Skin epidermis (tissue), 12 donors: ENCODE measurements around the gene AARS2.
A peak's percentile ranks its signal among the peaks of the same experiment; 100 is the strongest.
"Not testable (repeated sequence)": the region's sequence is repeated elsewhere in the genome, so short reads cannot be mapped to it uniquely, and the experiment has no call there.

ENCODE experiments used
- H3K27ac ChIP-seq, 21 experiments: fragments of 200-600 bp; sonication (generic) in 11 of 21; one replicate each; pipeline ENCODE4 v1.5.0; 2020; ENCODE audit warnings: mild to moderate bottlenecking in 3 of 21, inconsistent platforms in 2 of 21, moderate library complexity in 2 of 21
- H3K4me3 ChIP-seq, 7 experiments: fragments of 200-600 bp; sonication (generic) in 2 of 7; one replicate each; pipeline ENCODE4 v1.5.0; 2020; ENCODE audit warnings: inconsistent platforms in 2 of 7, mild to moderate bottlenecking in 2 of 7, moderate library complexity in 1 of 7

The AARS2 gene

DNA sequence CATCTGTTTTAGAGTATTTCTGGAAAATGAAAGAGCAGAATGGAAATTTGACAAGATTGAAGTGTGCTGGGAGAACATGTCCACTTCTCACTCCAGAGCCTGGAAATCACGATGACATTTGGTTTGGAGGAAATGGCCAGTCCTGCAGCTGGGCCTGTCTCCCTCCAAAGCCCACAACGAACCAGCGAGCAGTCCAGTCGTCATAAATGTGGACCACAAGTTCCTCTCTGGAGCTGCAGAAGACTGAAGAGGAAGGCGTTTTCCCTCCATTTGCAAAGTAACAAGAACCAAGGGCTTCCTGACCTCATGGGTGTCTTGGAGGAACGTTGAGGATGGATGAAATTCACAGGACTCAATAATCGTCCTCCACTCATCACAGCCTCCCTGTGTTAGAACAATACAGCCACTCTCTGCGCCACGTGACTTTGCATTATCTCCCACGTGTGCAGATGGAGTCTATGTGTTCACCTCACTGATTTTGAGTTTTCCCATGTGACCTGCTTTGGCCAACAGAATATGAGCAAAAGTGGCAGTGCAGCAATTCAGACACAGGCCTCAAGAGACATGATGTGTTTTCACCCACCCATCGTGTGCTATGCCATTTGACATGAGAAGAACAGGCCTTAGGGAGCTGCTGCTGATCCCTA lies 20.2 kb upstream of the AARS2 start:
- Histone ChIP-seq H3K4me3 (no peak overlapping the region), H3K27ac (peak overlapping the region in 2 of 21 experiments; percentile 18 to 60)

DNA sequence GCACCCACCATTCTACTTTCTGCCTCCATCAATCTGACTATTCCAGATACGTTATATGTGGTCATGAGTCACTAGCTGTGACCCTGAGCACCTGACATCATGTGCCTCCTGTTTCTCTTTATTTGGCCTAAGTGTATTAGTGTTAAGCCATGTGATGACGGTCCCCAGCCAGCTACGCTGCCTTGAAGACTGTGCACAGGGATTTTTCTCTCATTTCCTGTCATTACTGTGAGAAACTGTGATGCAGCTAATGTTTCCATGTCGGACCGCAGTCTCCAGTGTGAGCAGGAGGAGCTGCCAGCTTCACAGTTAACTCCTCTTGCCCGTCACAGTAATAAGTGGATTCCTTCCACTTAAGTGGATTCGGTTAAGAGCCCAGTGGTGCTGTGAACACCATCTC lies 19.4 kb upstream of the AARS2 start:
- Histone ChIP-seq H3K4me3 (no peak overlapping the region), H3K27ac (peak overlapping the region in 5 of 21 experiments; percentile 6 to 60 (median 18))

DNA sequence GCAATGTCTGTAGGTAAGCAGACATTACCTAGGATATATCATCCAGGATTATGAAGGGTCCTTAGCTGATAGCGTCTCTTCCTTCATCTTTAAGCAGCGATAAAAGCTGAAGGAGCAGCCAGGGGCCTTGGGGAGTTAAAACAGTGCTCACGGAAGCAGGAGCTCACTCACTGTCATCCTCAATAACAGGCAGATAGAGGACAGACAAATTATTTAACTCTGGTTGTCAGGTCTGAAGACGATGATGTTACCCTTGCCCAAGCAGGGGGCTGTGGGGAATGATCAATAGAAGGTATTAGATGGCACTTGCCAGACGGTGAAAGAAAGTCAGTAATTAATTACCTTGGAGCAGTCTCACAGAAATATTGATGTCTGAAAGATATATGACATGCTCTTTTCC lies 16.7 kb upstream of the AARS2 start:
- H3K4me3 ChIP-seq = no peak overlapping the region
- no peak overlapping the region for H3K27ac ChIP-seq

GRCh38 chr6:44328203-44328602 lies 15.1 kb upstream of the AARS2 start:
- not testable (repeated sequence) for H3K27ac ChIP-seq

GRCh38 chr6:44327760-44328159 lies 14.6 kb upstream of the AARS2 start:
- H3K4me3 ChIP-seq = no peak overlapping the region

More at GRCh38 chr6:44328203-44328602, 15.1 kb upstream of the AARS2 start:
- H3K4me3 ChIP-seq = not testable (repeated sequence)

GRCh38 chr6:44327096-44327495 lies 13.9 kb upstream of the AARS2 start:
- H3K27ac ChIP-seq = no peak overlapping the region

More at GRCh38 chr6:44327760-44328159, 14.6 kb upstream of the AARS2 start:
- no peak overlapping the region for H3K27ac ChIP-seq

DNA sequence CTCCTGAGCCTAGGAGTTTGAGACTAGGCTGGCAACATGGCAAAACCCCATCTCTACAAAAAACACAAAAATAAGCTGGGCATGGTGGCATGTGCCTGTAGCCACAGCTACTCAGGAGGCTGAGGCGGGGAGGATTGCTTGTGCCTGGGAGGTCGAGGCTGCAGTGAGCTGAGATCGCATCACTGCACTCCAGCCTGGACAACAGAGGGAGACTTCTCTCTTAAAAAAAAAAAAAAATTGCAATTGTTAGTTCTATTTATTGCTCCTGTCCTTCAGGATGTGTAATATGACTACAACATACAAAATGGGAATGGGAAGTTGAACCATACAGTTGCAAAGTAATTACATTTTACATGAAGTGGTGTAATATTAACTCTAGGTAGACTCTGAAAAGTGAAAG lies 8.1 kb upstream of the AARS2 start:
- no peak overlapping the region for H3K4me3 ChIP-seq
- no peak overlapping the region for H3K27ac ChIP-seq

More at GRCh38 chr6:44327096-44327495, 13.9 kb upstream of the AARS2 start:
- no peak overlapping the region for H3K4me3 ChIP-seq

DNA sequence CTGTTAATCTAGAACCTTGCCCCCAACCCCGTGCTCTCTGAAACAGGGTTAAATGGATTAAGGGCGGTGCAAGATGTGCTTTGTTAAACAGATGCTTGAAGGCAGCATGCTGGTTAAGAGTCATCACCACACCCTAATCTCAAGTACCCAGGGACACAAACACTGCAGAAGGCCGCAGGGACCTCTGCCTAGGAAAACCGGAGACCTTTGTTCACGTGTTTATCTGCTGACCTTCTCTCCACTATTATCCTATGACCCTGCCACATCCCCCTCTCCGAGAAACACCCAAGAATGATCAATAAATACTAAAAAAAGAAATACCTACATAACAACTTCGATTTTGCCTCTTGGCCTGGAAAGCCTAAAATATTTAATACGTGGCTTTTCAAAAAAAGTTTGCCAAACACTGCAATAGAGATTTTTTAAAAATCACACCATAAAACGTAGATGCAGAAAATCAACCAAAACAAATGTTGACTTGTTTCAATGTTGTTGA lies 4.0 kb upstream of the AARS2 start:
- not testable (repeated sequence) for H3K27ac ChIP-seq, H3K4me3 ChIP-seq

DNA sequence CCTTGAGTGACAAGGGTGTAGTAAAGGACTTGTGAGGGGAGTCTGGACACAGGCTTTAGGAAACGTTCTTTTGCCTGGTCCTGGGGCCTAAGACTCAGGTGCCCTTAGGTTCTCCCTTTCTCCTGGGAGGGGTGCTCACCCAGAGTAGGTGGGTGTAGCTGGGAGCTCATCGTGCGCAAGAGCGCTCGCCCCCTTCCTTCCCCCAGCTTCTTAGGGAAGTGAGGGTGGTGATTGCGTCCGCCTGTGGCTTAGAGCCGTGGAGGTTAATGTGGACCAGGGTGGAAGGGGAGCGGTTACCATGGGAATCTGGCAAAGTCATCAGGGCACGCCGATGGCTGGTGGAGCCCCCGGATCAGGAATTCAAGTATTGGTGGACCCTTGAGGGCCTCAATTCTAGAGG lies 3.3 kb upstream of the AARS2 start:
- Histone ChIP-seq H3K27ac (no peak overlapping the region), H3K4me3 (no peak overlapping the region)

GRCh38 chr6:44315951-44316350 lies 2.8 kb upstream of the AARS2 start:
- H3K27ac ChIP-seq = no peak overlapping the region
- no peak overlapping the region for H3K4me3 ChIP-seq

- H3K4me3 ChIP-seq = no peak overlapping the region
- no peak overlapping the region for H3K27ac ChIP-seq
Measured at GRCh38 chr6:44315516-44315915, 2.4 kb upstream of the AARS2 start.

DNA sequence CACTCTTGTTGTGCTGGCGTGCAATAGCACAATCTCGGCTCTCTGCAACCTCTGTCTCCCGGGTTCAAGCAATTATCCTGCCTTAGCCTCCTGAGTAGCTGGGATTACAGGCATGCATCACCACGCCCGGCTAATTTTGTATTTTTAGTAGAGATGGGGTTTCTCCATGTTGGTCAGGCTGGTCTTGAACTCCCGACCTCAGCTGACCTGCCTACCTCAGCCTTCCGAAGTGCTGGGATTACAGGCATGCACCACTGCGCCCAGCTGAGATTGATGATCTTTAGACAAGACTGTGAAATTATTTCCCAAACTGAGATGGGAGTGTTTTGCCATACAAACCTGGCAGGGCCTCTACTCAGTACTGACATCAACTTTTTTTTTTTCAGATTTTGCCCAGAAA lies 1.5 kb upstream of the AARS2 start:
- not testable (repeated sequence) for H3K27ac ChIP-seq, H3K4me3 ChIP-seq

DNA sequence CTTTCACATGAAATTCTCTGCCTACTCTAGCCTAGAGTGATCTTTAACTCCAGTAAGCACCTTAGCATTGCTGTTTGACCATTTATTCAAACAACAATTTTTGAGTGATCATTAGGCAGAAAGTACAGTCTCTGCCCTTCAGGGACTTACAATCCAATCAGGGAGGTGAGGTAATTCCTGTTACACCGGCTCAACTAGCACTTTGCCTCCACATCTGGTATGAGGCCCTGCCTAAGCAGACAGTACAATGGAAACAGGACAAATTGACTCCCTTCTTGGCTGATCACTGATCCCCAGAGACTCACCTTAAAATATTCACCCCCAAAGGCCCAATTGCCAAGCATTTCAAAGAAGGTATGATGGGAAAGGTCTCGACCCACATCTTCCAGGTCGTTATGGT lies 1.4 kb downstream of the AARS2 start:
- no peak overlapping the region for H3K4me3 ChIP-seq
- H3K27ac ChIP-seq = peak overlapping the region in 3 of 21 experiments; percentile 60 to 88 (median 88)

- Histone ChIP-seq H3K4me3 (no peak overlapping the region), H3K27ac (peak overlapping the region in 1 of 21 experiments; percentile 26)
Measured at GRCh38 chr6:44311304-44311703, 1.8 kb downstream of the AARS2 start.

DNA sequence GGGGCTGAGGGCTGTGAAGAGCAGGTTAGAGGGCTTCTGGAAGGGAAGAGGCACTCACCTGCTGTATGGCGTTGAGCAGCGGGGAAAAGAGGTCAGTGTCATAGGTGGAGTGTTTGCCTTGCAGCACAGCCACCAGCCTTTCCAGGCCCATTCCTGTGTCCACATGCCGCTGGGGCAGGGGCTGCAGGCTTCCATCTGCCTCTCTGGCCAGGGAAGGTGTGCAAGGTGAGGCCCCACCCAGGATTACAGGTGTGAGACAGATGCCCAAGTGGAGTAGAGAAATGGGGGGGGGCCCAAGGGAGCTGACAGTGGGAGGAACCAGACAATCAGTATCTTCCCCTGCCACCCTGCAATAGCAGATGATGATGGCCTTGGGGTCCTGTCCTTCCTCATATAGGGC lies 2.9 kb downstream of the AARS2 start:
- no peak overlapping the region for H3K4me3 ChIP-seq
- no peak overlapping the region for H3K27ac ChIP-seq

- H3K27ac ChIP-seq = no peak overlapping the region
- H3K4me3 ChIP-seq = no peak overlapping the region
Measured at GRCh38 chr6:44309631-44310030, 3.5 kb downstream of the AARS2 start.

- H3K27ac ChIP-seq = no peak overlapping the region
- H3K4me3 ChIP-seq = no peak overlapping the region
Measured at GRCh38 chr6:44309092-44309491, 4.1 kb downstream of the AARS2 start.

DNA sequence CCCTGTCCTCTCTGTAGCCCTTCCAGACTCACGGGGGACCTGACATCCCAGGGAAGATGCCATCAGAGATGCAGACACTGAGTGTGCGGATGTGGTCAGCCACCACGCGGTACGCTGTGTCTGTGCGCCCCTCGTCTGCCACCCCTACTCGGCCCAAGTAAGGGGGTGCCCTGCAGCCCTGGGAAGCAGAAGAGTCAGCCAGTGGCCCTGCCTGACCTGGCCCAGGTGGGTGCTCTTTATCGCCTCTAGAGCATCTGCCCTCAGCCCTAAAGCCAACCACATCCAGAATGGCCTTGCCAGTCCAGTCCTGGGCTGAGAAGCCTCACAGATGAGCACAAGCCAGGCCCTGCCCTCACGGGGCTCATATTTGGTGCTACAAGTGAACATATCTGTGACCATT lies 5.9 kb downstream of the AARS2 start:
- no peak overlapping the region for H3K27ac ChIP-seq
- no peak overlapping the region for H3K4me3 ChIP-seq

- no peak overlapping the region for H3K27ac ChIP-seq
- no peak overlapping the region for H3K4me3 ChIP-seq
Measured at GRCh38 chr6:44306710-44307109, 6.4 kb downstream of the AARS2 start.

GRCh38 chr6:44305200-44305725 lies 7.9 kb downstream of the AARS2 start:
- no peak overlapping the region for H3K4me3 ChIP-seq
- H3K27ac ChIP-seq = no peak overlapping the region

DNA sequence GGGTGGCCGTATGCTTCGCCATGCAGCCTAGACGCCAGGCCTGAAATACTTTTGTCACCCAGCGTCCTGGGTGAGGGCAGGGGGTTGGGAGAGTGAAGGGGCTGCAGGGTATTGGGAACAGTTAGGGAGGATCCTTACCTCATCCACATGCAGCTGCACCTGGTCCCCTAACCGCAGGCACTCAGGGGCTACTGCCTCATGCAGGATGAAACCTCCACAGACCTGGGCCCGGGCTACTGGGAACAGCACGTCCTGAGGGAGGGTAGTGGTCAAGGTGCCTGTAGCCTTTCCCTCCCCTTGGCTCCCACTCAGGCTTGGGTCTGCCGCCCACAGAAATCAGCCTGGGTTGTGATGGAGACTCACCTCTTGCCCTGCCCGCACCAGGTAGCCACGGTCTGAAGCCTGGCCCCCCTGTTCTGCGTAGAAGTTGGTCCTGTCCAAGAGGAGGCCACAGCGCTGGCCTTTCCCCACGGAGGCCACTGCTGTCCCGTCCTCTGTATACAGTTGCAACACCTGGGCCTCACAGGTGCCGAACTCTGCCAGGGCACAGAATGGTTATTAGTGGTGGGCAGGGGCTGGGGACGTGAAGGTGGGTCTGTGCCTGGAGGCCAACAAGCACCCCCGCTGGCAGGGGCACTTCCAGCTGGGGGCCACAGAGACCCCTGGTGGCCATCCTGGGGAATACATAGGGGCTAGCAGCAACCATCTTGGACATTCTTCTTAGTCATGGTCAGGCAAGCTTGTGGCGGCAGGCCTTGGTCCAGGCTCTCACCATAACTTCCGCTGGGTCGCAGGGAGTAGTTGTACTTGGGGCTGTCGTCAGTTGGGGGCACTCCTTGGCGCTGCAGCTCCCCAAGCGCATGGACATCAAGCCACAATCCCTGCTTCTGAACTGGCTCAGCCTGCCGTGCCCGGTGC lies 8.6 kb downstream of the AARS2 start:
- Histone ChIP-seq H3K4me3 (no peak overlapping the region), H3K27ac (no peak overlapping the region)
